ENCODE measurements around the gene ADCY7.
"Not testable (repeated sequence)": the region's sequence is repeated elsewhere in the genome, so short reads cannot be mapped to it uniquely, and the experiment has no call there.

ADCY7 gene

GRCh38 chr16:50316102-50316847 lies 49.9 kb downstream of the ADCY7 start:
- DNase-seq, result no peak

DNA sequence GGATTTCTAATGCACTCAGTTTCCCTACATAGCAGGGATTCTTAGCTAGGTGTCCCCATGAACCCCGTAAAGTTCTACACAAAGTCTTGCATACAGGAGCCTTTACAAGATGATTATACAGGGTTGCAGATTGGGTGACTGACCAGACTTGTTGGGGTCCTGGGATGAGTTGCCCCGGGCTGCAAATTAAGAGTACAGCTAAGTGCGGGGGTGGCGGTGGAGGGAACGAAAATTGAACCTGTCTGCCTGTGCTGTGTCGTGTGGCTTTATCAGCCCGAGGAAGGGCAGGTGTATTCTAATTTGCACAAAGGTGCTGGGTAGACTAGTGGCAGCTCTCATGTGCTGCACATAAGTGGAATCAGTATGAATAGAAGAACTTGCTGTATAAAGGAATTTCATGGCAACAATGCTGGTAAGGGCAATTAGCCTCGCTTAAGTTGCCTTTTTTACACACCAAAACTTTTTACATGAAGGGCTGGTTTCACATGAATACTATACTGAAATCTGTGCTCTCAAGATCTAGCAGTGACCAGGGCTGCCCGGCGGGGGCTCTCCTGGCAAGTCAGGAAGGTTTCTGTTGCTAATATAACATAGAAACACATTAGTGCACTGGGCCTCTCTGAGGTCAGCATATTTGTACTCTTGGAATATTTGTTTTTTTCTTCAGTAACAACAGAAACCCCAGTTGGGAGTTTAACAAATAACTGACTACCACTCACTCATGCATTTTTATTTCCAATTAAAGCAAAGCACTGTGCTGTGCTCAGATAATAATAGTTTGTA lies 50.7 kb downstream of the ADCY7 start:
- DNase-seq, result no peak

- DNase-seq, result no peak
Measured at GRCh38 chr16:50318796-50319578, 52.6 kb downstream of the ADCY7 start.

GRCh38 chr16:50320310-50320709 lies 54.0 kb downstream of the ADCY7 start:
- DNase-seq, result no peak

- no peak for DNase-seq
Measured at GRCh38 chr16:50322333-50322732, 56.0 kb downstream of the ADCY7 start.

GRCh38 chr16:50323335-50324011 lies 57.1 kb downstream of the ADCY7 start:
- no peak for DNase-seq

DNA sequence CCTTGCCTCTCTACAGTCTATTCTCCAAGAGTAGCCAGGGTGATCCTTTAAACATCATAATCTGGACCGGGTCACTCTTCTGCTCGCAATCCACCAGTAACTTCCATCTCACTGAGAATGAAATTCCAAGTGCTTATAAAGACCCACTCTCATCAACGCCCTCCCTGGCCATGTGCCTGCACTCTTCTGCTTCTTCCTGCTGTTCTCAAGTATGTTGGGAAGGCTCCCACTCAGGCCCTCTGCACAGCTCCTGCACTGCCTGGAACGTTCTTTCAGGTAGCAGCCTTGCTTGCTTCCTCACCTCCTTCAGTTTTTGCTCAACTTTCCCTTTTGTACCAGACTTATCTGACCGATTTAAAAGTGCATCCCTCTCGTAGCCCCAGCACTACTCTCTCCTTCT lies 58.0 kb downstream of the ADCY7 start:
- DNase-seq, result no peak

GRCh38 chr16:50326264-50326663 lies 59.9 kb downstream of the ADCY7 start:
- DNase-seq, result no peak

DNA sequence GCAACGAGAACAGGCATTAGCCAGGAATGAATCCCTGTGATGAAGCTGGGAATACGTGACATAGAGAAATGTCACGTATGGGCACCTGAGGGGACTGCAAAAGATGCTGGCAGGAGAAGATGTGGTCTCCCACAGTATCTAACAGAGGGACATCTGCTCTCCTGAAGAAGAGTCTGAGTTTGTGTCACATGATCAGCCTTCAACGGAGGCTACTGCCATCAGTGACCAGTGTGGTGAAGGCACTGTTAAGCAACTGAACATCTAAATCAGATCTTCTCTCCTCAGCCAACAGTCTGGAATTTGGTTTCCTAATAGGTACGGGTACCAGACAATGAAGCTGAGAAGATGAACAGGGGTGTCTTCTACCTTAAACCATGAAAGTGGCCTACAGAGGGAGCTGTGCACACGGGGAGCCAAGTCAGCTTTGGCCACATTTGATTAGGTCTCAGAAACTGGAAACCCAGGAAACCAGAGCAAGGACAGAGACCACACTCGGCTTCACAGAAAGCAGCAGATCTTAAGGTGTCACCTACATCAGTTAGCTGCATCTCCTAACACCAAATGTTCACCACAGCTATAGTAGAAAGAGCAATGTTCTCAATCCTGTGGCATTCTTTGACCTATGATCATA lies 60.6 kb downstream of the ADCY7 start:
- DNase-seq, result no peak

DNA sequence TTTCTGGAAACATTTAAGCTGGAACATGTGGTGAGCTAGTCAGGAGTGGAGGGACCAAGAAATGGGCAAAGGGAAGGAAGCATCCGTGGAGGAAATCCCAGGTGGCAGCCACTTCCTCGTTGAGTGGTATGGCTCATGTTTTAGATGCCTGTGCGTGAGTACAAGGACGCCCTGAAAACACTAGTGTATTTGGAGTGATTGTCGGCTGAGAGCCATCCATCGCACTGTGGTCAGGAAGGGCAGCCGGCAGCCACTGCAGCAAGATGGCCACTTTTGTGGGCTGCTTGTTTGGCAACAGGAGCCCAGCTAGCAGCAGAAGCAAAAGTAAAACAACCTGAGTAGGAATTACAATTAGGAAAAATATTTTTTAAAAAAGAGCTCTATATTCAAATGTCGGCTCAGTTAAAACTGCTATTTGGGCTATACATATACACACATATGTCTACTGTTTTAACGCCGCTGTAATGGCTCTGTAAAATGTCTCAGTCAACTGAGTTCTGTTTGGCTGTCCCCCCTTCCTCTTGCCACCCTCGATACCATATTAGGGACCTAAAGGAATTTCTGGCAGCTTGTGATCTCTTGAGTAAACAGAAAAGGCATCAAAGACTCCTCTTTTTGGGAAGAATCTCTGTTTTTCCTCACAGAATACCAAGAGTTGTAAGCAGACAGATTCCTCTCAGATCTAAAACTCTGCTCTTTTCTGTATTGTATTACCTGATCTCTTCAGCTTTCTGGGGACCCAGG lies 63.3 kb downstream of the ADCY7 start:
- DNase-seq, result no peak

- no peak for DNase-seq
Measured at GRCh38 chr16:50331570-50331969, 65.2 kb downstream of the ADCY7 start.

DNA sequence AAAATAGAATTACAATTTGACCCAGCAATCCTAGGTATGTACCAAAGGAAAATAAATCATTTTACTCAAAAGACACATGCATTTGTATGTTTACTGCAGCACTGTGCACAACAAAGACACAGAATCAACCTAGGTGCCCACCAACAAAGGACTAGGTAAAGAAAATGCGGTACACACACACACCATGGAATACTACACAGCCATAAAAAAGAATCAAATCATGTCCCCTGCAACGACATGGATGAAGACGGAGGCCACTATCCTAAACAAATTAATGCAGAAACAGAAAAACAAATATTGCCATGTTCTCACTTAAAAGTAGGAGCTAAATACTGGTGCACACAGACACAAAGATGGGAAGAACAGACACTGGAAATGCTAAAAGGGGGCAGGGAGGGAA lies 66.2 kb downstream of the ADCY7 start:
- DNase-seq, result no peak

- no peak for DNase-seq
Measured at GRCh38 chr16:50334106-50334975, 68.0 kb downstream of the ADCY7 start.

DNA sequence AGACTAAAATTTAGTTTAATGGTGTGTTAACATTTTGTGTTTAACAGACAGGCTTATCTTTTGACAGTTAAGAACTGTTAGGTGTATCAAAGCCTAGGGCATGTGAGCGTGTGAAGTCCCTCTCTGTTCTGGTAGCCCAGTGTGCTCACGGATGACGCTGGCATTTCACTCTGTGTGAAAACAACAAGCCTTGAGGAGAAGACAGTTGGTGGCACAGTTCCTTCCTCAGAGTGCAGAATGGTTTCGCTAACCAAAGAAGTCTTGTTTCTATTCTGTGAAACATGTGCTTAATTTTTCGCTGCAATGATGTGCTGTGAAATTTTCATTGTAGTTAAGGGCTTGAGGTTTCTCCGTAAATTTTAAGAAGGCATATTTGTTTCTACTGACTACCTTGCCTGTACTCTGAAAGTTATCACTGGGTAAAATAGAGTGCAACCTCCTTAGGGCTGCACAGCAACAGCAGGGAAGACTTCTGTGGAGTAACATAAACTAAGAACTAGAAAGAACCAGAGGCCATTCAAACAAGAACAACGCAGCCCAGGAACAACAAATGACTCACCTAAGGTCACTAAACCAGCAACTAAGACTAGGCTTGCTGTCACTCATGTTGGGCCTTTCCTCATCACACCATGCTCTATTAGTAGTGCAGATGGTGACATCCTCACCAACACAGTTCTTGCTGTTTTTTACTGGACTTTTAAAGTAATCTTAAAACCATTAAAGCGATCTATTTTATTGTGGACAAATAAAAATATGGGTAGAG lies 69.0 kb downstream of the ADCY7 start:
- DNase-seq, result no peak

DNA sequence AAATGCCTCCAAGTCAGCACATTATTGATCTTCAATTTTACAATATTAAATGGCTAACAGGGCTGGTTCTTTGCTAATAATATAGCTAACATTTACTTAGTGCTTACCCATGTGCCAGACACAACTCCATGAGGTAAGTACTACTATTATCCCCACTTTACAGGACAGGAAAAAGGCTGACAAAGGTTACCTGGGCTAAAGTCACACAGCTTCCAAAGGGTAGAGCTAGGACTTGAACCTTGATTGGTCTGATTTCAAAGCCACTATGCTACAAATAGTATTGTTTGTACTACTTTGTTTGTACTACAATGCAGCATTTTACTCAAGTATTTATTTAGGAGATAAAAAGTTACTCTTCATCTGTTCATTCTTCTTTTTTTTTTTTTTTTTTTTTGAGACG lies 70.5 kb downstream of the ADCY7 start:
- no peak for DNase-seq

GRCh38 chr16:50338371-50339231 lies 72.2 kb downstream of the ADCY7 start:
- DNase-seq, result no peak

- no peak for DNase-seq
Measured at GRCh38 chr16:50340578-50340977, 74.2 kb downstream of the ADCY7 start.

- DNase-seq, result not testable (repeated sequence)
Measured at GRCh38 chr16:50343566-50343965, 77.2 kb downstream of the ADCY7 start.

DNA sequence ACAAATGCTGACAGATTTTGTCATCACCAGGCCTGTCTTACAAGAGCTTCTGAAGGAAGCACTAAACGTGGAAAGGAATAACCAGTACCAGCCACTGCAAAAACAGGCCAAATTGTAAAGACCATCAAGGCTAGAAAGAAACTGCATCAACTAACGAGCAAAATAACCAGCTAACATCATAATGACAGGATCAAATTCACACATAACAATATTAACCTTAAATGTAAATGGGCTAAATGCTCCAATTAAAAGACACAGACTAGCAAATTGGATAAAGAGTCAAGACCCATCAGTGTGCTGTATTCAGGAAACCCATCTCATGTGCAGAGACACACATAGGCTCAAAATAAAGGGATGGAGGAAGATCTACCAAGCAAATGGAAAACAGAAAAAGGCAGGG lies 78.9 kb downstream of the ADCY7 start:
- not testable (repeated sequence) for DNase-seq

Data from T1000 (cell line).